Measurements from ENCODE around the gene TMEM17. TPM values are rescaled to one million over a fixed set of nuclear protein-coding genes. Genes with fewer than 3 reads are reported as not detected.

TMEM17 gene
- total RNA-seq, 1 experiment from 2014 or later = 3.2 TPM

DNA sequence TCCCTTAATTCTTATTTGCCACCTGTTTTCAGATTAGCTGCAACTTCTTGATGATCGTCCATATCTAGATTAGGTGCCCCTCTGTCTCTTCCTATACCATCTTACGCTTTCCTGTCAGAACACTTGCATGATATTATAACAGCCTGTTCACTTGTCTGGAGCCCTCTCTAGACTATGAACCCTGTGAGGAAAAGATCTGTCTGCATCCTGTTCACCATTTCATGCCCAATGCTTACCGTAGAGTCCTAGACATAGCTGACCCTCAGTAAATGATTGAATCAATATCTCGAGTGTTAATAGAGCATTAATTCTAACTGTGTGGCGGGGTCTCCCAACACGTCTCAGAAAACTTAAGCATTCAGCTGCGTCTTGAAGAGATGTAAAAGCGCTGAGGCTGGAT lies 31.8 kb upstream of the TMEM17 start:
- intact Hi-C loops (cut with micrococcal nuclease) = no loop called here
- Histone ChIP-seq H3K27ac (ENCODE audit: low read depth, low read length) (no peak overlapping the region), H4K20me1 (ENCODE audit: insufficient read depth) (no peaks in the 10 kb centered on the region), H3K9me3 (ENCODE audit: control insufficient read depth in 1 of 2, insufficient read depth in 1 of 2, low read depth in 1 of 2, low read length in 2 of 2) (no peaks in the 10 kb centered on the region), H3K36me3 (ENCODE audit: control insufficient read depth in 1 of 2, insufficient read depth in 2 of 2, low read length in 2 of 2) (no peaks in the 10 kb centered on the region), H3K4me1 (ENCODE audit: control insufficient read depth in 1 of 2, insufficient read depth in 2 of 2, low read length in 2 of 2) (peaks cover 0 to 3% of the 10 kb centered on the region in 2 experiments; a peak in 1 of 4 replicates), H3K9ac (ENCODE audit: low read length) (no peak overlapping the region), H2AFZ (ENCODE audit: low read depth, low read length, poor library complexity, severe bottlenecking) (no peak overlapping the region), H3K4me3 (replicated peaks in 1 of 2; ENCODE audit: low read depth in 1 of 2, low read length in 2 of 2) (no peak overlapping the region), H3K27me3 (ENCODE audit: insufficient read depth, low read length) (no peaks in the 10 kb centered on the region), H3K79me2 (ENCODE audit: insufficient read depth, low read length) (no peaks in the 10 kb centered on the region), H3K4me2 (ENCODE audit: low read length) (no peak overlapping the region), H3K9me2 (ENCODE audit: insufficient read depth) (no peaks in the 10 kb centered on the region)
- ATAC-seq (no peak), DNase-seq (ENCODE audit: low read depth, low spot score) (no peak)
- ChIA-PET POLR2A (interaction anchor here (0.7 kb wide), 1 partner anchor 237 kb away, joined by 3 read pairs; no protein-coding TSS in a partner anchor), RAD21 (ENCODE audit: low non-redundant PET in 1 of 2, low total read pairs in 2 of 2, uncharacterized antibody in 2 of 2, unreplicated experiment in 2 of 2) (no interaction called here), CTCF (no interaction called here)
- TF ChIP-seq MAX (IDR thresholded peaks at IDR 0.05) = no peak
- no peak for TF ChIP-seq SRF (IDR thresholded peaks at IDR 0.05; ENCODE audit: low read depth)
- no peak for TF ChIP-seq ZBTB33 (IDR thresholded peaks at IDR 0.05; ENCODE audit: extremely low read depth, insufficient replicate concordance, low read length)
- no peak for TF ChIP-seq POLR2A (IDR thresholded peaks at IDR 0.05; ENCODE audit: borderline replicate concordance, extremely low read depth, insufficient read depth, insufficient read length)
- no peak for TF ChIP-seq POLR2AphosphoS5 (IDR thresholded peaks at IDR 0.05; ENCODE audit: low read depth, low read length)
- no peak for TF ChIP-seq ZFX (IDR thresholded peaks at IDR 0.05)
- TF ChIP-seq, protein P1, sequence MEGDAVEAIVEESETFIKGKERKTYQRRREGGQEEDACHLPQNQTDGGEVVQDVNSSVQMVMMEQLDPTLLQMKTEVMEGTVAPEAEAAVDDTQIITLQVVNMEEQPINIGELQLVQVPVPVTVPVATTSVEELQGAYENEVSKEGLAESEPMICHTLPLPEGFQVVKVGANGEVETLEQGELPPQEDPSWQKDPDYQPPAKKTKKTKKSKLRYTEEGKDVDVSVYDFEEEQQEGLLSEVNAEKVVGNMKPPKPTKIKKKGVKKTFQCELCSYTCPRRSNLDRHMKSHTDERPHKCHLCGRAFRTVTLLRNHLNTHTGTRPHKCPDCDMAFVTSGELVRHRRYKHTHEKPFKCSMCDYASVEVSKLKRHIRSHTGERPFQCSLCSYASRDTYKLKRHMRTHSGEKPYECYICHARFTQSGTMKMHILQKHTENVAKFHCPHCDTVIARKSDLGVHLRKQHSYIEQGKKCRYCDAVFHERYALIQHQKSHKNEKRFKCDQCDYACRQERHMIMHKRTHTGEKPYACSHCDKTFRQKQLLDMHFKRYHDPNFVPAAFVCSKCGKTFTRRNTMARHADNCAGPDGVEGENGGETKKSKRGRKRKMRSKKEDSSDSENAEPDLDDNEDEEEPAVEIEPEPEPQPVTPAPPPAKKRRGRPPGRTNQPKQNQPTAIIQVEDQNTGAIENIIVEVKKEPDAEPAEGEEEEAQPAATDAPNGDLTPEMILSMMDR (IDR thresholded peaks at IDR 0.05 in 2 of 3, conservative IDR thresholded peaks at IDR 0.05 in 1 of 3; ENCODE audit: borderline replicate concordance in 1 of 3, insufficient read depth in 1 of 3, low read depth in 2 of 3, low read length in 2 of 3) = no peak
- TF ChIP-seq CBX3 (IDR thresholded peaks at IDR 0.05; ENCODE audit: low read depth) = no peak
- TF ChIP-seq ELF1 (IDR thresholded peaks at IDR 0.05; ENCODE audit: borderline replicate concordance, low read depth) = no peak
- TF ChIP-seq CEBPB (IDR thresholded peaks at IDR 0.05; ENCODE audit: low read depth) = no peak
- no peak for TF ChIP-seq EGR1 (IDR thresholded peaks at IDR 0.05; ENCODE audit: low read depth)
- BruUV-seq (replicated peaks) = no TSS peak
